ENCODE measurements around the gene ZSCAN9.
A peak's percentile ranks its signal among the peaks of the same experiment; 100 is the strongest.

The ZSCAN9 gene

GRCh38 chr6:28224131-28225055 is 682 bp upstream of the ZSCAN9 start:
- DNase-seq, result no peak

GRCh38 chr6:28226460-28226859 is 1.4 kb downstream of the ZSCAN9 start:
- no peak for DNase-seq

GRCh38 chr6:28232785-28233184 is 7.7 kb downstream of the ZSCAN9 start:
- DNase-seq, result no peak

- DNase-seq, result no peak
Observed at GRCh38 chr6:28235912-28236452, 10.9 kb downstream of the ZSCAN9 start.

- no peak for DNase-seq
Observed at GRCh38 chr6:28239636-28240035, 14.6 kb downstream of the ZSCAN9 start.

- no peak for DNase-seq
Observed at GRCh38 chr6:28240471-28240870, 15.4 kb downstream of the ZSCAN9 start.

GRCh38 chr6:28243946-28244345 is 18.9 kb downstream of the ZSCAN9 start:
- no peak for DNase-seq

GRCh38 chr6:28245206-28245941 is 20.3 kb downstream of the ZSCAN9 start:
- DNase-seq, result no peak

GRCh38 chr6:28248916-28249315 is 23.8 kb downstream of the ZSCAN9 start:
- DNase-seq, result no peak

- no peak for DNase-seq
Observed at GRCh38 chr6:28250747-28251146, 25.7 kb downstream of the ZSCAN9 start.

- no peak for DNase-seq
Observed at GRCh38 chr6:28251661-28252008, 26.6 kb downstream of the ZSCAN9 start.

GRCh38 chr6:28252009-28252975 is 27.2 kb downstream of the ZSCAN9 start, which contains the start of gene ZKSCAN4:
Gene ZKSCAN4, minus strand, starts transcription at chr6:28252269. Its CDS starts 289 bp downstream, at chr6:28251980.
- peak; percentile 89 for DNase-seq

- no peak for DNase-seq
Observed at GRCh38 chr6:28254121-28254519, 29.0 kb downstream of the ZSCAN9 start.

GRCh38 chr6:28257042-28257441 is 32.0 kb downstream of the ZSCAN9 start:
- no peak for DNase-seq

GRCh38 chr6:28258877-28259777 is 34.1 kb downstream of the ZSCAN9 start, which contains the start of gene NKAPL:
Gene NKAPL, plus strand, starts transcription at chr6:28259297. Its CDS starts 75 bp downstream, at chr6:28259372.
- DNase-seq, result no peak

GRCh38 chr6:28263922-28264321 is 38.8 kb downstream of the ZSCAN9 start:
- DNase-seq, result no peak

- DNase-seq, result no peak
Observed at GRCh38 chr6:28264834-28265401, 39.8 kb downstream of the ZSCAN9 start.

GRCh38 chr6:28266563-28266961 is 41.5 kb downstream of the ZSCAN9 start:
- DNase-seq, result no peak

GRCh38 chr6:28266962-28267694 is 42.1 kb downstream of the ZSCAN9 start, which contains the start of gene ZSCAN26:
Gene ZSCAN26, plus strand, starts transcription at chr6:28267143. Its CDS starts 4,777 bp downstream, at chr6:28271920.
- peak; percentile 76 for DNase-seq

- DNase-seq, result no peak
Observed at GRCh38 chr6:28267695-28268059, 42.6 kb downstream of the ZSCAN9 start.

Data from HCEC 1CT (cell line).